22Rv1 (cell line): ENCODE results near the gene NT5DC1.

ENCODE experiments used
- ZFX ChIP-seq: fragments of 450-650 bp; IDR thresholded peaks from 2 replicates; pipeline ENCODE4 v1.6.1; 2017; ENCODE audit warnings: antibody characterized with exemption, borderline replicate concordance
- TF ChIP-seq, protein P1 (sequence below): fragments of 450-650 bp; IDR thresholded peaks from 2 replicates; pipeline ENCODE4 v1.5.1; 2017; ENCODE audit warnings: mild to moderate bottlenecking

DNA sequence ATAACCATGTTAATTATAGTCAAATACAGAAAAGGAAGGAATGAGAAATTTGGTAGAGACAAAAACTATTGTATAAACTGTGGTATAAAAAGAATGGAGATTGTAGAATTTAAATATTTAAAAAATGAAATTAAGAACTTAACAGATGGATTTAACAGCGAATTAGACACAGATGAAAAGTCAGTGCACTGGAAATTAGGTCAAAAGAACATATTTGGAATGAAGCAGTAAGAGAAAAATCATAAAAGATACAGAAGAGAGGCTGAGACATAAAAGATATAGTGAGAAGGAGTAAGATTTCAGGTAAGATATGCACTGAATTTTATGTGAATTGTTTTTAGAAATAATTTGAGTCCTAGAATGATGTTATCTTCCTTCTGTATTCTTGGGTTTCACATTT, 139.2 kb downstream of the NT5DC1 start:
- TF ChIP-seq, protein P1, sequence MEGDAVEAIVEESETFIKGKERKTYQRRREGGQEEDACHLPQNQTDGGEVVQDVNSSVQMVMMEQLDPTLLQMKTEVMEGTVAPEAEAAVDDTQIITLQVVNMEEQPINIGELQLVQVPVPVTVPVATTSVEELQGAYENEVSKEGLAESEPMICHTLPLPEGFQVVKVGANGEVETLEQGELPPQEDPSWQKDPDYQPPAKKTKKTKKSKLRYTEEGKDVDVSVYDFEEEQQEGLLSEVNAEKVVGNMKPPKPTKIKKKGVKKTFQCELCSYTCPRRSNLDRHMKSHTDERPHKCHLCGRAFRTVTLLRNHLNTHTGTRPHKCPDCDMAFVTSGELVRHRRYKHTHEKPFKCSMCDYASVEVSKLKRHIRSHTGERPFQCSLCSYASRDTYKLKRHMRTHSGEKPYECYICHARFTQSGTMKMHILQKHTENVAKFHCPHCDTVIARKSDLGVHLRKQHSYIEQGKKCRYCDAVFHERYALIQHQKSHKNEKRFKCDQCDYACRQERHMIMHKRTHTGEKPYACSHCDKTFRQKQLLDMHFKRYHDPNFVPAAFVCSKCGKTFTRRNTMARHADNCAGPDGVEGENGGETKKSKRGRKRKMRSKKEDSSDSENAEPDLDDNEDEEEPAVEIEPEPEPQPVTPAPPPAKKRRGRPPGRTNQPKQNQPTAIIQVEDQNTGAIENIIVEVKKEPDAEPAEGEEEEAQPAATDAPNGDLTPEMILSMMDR: no peak
- no peak for TF ChIP-seq ZFX
